HTR-8/SVneo (cell line): ENCODE measurements around the gene BRAF.
"Not testable (repeated sequence)": the region's sequence is repeated elsewhere in the genome, so short reads cannot be mapped to it uniquely, and the experiment has no call there.

Experiments
- DNase-seq: peaks from one replicate; pipeline ENCODE4 v3.0.0; 2011; ENCODE audit warnings: low spot score, mixed read lengths; ENCODE audit not compliant: insufficient read length
- FAIRE-seq: peaks from 2 replicates; lab custom pipeline; 2011; peaks lifted over from hg19 to GRCh38; lab: Jason Lieb, UNC

BRAF gene

DNA sequence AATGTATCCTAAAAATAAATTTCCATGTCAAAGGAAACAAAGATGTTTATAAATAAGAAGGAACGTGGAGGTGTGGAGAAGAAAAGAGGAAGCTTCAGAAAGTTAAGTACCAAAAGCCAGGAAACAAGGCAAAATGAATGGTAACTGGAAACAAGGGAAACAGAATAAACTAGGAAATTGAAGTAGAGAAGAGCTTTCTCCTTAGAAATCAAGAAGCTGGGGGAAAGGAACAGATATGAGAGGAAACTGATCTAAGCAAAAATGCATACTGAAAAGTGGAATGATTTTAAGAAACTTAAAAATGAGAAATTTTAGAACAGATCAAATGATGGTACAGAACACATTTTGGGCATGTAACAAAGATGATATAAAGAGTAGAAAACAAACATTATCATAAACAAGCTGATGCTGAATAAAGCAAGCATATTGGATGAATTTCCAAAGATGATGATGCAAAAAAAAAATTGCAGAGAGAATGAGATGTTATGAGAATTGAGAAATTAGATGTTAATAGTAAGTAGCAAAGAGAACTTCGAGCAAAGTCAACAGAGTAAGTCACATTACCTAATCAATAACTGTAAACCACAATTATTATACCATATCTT lies 1.9 kb downstream of the BRAF start:
- FAIRE-seq (no peak), DNase-seq (no peak)

DNA sequence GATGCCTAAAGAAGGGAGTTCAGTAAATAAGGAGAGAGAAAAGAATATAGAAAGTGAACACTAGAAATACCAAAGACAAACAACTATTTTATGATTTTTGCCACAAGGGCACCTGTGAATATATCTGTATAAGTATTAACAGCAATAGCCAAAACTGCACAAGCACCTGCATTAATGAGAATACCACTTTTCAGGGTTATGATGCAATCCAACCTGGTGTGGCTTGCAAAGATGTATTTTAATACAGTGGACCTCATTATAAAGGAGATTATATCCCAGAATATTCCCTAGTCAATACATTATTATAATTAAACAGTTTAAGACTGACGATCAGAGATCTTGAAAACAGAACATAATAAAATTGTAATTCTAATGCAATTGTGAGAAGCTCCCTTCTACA lies 4.0 kb downstream of the BRAF start:
- DNase-seq = no peak
- no peak for FAIRE-seq

DNA sequence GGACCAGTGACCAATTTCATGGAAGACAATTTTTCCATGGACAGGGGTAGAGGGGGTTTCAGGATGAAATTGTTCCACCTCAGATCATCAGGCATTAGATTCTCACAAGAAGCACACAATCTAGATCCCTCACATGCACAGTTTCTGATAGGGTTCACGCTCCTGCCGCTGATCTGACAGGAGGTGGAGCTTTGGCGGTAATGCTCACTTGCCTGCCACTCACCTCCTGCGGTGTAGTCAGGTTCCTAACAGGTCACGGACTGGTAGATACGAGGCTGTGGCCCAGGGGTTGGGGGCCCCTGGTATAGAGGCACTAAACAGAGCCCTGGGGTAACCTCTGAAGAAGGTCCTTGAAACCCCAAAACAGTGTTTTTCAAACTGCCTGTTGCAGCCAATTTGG lies 6.5 kb downstream of the BRAF start:
- FAIRE-seq (no peak), DNase-seq (no peak)

DNA sequence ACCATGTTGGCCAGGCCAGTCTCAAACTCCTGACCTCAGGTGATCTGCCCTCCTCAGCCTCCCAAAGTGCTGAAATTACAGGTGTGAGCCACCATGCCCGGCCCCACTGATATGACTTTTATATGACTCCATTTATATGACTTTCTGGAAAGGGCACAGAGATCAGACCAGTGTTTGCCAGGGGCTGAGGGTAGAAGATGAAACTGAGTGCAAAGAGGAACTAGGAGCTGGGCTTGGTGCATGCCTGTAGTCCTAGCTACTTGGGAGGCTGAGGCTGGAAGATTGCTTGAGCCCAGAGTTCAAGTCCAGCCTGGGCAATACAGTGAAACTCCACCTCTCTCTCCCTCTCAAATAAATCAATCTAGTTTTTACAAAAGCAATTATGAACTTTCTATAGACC lies 7.5 kb downstream of the BRAF start:
- no peak for DNase-seq
- FAIRE-seq = no peak

DNA sequence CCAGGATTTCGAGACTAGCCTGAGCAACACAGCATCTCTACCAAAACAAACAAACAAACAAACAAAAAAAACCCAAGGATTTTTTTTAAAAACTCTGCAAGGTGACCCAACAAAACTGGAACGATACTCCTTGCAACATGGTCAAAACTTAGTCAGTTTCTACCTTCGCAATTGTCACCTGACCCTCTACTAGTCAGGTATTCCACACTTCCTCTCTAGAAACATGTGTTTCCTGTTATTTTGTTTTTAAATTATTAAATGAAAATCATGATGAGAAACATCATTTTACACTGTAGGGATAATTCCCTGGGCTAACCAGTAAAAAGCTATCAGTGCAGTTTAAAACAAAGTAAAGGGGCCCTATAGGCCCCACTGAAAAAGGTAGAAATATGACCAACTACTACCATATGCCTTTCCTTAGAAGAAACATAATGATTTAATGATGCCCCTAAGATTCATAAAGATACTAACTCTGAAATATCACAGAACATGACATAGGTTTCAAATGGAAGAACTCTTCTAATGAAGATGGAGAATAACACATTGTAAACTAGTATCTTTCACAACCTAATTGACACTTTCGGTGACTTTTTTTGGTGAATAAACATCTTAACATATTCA lies 8.7 kb downstream of the BRAF start:
- FAIRE-seq (no peak), DNase-seq (no peak)

DNA sequence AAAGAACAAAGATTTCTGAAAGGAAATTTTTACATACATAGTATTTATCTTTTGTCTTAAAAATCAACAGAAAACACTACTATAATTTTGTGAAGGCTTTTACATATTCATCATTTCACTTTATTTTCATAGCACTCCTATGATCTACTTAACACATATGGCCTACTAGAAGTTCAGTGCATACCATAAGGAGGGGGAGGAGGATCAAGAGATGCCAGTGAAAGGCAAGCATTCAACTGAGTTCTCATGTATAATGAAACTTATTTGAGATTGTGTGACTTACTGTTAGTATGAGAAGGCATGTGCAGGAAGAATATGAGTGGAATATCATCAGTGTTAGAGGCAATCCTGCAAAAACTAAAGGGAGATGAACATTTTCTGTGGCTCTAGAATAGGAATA lies 10.6 kb downstream of the BRAF start:
- FAIRE-seq (no peak), DNase-seq (no peak)

DNA sequence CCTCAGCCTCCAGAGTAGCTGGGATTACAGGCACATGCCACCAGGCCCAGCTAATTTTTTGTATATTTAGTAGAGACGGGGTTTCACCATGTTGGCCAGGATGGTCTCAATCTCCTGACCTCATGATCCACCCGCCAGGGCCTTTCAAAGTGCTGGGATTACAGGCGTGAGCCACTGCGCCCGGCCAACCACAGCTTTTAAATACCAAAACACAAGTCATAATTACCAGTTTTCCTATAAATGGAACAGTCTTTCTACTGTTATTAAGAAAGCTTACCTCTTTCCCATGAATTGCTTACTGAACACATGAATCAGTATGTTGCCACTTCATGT lies 11.2 kb downstream of the BRAF start:
- FAIRE-seq = not testable (repeated sequence)

DNA sequence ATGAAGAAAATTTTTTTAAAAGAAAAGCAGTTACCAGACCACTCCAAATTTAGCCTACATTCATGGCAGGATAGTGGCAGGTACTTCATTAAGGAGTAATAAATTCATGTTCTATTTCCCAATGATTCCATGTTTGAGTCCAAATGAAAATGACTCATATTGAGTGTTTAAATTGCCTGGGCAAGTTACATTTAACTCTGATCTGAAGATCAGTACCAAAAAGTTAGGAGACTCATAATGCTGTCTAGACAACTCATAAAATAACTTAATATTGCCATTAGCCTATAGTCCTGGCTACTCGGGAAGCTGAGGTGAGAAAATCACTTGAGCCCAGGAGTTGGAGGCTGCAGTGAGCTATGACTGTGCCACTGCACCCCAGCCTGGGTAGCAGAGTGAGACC lies 13.0 kb downstream of the BRAF start:
- FAIRE-seq (no peak), DNase-seq (no peak)

More for the DNA sequence above, 11.2 kb downstream of the BRAF start:
- not testable (repeated sequence) for DNase-seq

DNA sequence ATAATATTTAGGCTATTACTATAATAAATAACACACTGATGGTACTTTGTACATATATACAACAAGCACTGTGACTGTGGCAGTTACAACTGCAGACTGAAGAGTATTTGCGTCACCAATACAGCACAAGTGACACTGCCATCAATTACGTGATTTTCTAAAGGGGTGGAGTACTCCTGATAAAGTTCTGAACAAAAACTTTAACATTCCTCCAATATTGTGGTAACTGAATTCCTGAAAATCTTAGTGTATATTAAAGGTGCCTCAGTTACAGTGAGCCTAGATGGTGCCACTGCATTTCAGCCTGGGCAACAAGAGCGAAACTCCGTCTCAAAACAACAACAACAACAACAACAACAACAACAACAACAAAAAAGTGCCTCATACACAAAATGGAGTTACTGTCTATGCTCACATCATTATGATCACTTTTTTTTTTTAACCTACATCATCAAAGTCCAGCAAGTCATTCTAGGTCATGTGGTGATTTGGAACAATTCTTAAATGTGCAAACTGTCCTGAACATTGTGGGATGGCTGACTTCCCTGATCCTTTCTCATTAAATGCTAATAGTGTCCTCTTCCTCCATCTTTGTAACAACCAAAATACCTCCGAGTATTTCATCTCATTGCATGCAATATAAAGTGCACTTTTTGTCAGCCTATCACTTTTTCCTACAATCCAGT lies 15.1 kb downstream of the BRAF start:
- DNase-seq = no peak
- no peak for FAIRE-seq

DNA sequence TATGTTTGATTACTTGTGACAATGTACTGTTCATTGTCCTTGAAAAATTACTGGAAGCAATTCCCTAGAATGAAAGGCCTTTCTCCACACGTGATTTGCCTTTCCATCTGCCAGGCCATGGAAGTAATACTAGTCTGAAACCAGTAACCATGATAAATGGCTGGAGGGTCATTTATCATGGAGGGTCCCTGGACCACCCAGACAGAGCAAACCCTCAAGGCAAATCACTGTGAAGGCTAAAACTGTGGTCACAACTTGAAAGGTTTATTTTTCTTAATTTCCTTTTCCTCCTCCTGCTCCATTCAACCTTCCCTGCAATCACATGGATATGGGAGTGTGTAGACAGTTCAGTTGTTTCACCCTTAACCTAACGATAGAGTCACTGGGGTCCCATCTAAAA lies 16.4 kb downstream of the BRAF start:
- DNase-seq = no peak
- no peak for FAIRE-seq

DNA sequence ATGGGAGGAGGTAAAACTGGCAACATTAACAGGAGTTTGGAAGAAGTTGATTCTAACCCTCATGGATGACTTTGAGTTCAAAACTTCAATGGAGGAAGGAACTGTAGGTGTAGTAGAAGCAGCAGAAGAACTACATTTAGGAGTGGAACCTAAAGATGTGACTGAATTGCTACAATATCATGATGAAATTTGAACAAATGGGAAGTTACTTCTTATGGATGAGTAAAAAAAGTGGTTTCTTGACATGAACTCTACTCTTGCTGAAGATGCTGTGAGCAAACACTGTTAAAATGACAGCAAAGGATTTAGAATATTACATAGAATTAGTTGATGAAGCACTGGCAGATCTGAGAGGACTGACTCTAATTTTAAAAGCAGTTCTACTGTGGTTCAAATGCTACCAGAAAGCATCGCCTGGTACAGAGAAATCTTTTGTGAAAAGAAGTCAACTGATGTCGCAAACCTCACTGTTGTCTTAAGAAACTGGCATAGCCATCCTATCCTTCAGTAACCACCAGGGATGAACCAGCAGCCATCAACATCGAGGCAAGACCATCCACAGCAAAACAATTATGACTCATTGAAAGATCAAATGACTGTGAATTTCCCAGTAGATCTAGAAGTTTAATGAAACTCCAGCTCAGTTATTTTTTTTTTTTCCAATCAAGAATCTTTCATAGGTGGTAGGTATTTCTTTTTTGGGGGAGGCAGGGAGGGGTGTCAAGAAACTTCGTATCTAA lies 20.8 kb downstream of the BRAF start:
- no peak for DNase-seq
- FAIRE-seq = no peak

DNA sequence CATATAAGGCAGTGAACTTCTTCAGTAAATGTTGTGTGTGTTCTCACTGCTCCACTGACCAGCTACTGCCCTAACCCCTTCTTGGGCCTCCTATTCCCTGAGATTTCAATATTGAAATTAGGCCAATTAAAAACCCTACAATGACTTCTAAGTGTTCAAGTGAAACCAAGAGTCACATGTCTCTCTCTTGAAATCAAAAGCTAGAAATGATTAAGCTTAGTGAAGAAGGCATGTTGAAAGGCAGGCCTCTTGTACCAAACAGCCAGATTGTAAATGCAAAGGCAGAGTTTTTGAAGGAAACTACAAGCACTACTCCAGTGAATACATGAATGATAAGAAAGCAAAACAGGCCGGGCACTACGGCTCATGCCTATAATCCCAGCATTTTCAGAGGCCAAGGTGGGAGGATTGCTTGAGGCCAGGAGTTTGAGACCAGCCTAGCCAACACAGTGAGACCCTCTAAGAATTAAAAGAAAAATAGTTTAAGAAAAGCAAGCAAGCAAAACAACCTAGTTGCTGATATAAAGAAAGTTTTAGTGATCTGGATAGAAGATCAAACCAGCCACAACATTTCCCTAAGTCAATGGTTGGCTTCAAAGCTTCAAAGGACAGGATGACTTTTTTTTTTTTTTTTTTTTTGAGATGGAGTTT lies 22.3 kb downstream of the BRAF start:
- FAIRE-seq = no peak
- no peak for DNase-seq

DNA sequence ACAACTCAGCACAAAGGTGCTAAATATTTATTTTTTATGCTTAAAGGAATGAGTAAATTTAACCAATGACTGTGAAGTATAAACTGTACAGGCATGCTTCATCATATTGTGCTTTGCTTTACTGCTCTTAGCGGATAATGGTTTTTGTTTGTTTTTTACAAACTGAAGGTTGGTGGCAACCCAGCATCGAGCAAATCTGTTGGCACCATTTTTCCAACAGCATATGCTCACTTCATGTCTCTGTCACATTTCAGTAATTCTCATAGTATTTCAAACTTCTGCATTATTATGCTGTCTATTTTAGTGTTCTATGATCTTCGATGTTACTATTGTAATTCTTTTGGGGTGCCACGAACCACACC lies 22.8 kb downstream of the BRAF start:
- no peak for FAIRE-seq
- no peak for DNase-seq

DNA sequence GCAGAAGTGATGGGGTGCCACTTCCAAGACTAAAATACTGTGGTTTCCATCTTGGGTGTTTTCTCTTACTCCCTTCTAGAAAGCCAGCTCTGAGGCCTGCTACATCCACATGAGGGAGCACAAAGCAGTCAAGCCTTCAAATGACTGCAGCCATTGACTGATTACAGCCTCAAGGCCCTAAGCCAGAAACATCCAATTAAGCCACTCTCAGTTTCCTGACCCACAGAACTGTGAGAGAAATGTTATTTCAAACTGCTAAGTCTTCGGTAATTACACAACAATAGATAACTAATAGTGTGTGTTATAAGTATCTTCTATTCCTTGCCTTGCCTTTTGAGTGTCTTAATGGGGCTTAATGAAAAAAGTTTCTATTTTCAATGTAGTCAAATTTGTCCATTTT lies 24.8 kb downstream of the BRAF start:
- no peak for FAIRE-seq

DNA sequence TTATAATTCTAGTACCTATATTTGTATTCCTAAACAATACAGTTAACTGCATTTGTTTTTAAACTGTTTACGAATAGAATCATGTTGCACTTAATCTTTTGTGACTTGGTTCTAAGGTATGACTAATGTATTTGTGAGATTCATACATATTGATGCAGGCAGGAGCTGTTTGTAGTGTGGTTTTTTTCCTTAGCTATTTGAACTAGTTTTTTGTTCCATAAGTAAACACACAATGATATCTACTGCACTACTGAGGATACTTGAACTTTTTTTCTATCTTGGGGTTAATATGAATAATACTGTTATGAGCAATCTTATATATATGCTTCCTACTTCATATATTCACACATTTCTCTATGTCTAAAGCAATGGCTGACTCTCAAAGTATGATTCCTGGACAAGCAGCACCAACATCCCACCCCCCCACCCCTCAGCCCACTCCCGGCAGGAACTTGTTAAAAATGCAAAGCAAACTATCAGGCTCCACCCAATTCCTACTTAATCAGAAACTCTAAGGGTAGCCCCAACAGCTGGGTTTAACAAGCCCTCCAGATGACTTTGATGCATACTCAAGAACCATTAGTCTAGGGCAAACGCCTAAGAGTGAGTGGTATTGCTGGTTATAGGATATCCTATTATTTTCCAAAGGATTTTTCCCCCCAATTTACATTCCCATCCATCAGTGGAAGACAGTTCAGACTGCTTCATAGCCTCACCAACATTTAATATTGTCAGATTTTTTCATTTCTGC lies 25.8 kb downstream of the BRAF start:
- FAIRE-seq = no peak

More for the DNA sequence above, 24.8 kb downstream of the BRAF start:
- no peak for DNase-seq

DNA sequence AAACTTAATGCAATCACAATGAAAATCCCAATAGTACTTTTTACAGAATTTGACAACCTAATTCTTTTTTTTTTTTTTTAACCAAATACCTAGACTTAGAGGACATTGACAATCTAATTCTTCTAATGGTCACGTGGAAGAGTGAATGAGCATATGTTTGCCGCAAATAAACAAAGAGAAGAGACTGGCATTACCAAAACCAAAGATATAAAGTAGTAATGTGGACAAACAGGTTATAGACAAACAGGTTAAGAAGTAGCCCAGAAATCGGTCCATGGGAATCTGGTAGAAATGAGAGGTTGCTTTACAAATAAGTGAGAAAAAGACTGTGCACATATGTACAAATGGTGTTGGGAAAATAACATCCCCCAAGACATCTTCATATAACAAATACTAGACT lies 27.7 kb downstream of the BRAF start:
- no peak for DNase-seq
- no peak for FAIRE-seq

More for the DNA sequence above, 25.8 kb downstream of the BRAF start:
- DNase-seq = no peak

DNA sequence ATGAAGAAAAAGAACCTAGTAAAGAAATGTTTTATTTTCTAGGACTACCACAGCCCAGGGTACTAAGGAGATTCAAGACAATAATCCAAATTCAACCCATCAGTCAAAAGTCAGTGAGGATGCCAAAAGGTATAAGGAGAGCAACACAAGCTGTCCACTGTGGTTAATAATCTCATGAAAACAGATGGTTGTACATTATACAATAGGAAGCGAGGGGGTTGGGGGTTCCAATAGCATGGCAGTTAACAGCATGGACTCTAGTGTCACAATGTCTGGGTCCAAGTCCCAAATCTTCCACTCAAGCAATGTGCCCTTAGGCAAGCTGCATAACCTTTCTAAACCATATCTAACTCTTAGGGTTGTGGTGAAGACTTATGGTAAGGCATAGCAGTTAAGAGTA lies 35.1 kb downstream of the BRAF start:
- DNase-seq = no peak
- no peak for FAIRE-seq

DNA sequence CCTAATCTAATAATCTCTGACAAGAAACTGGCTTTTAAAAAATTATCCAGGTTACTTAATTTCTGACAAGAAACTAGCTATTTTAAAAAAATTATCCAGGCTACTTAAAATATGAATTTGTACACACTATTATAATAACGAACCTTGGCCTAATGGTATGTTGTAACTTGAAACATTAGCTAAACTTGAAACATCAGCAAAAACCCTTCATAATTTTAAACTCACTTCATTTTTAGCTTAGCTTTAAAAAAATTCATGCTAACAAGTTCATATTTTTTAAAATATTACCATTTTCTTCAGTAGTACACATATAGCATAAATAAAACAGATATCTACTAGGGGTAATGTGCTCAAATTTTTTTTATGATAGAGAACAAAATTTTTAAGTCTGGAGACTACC lies 35.6 kb downstream of the BRAF start:
- FAIRE-seq = no peak
- no peak for DNase-seq

DNA sequence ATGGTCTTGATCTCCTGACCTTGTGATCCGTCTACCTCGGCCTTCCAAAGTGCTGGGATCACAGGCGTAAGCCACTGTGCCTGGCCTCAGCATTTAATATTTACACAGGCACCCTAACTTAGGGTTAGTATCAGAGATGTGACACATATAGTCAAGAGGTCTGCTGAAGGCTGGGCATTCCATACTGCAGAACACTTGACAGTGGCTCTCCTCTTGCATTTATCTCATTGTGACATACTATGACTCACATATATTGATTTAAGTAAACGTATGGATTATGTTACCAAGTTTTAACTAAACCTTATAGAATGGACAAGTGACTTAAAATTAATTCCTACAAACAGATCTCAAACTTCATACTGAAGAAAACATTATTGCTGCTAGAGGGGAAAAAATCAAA lies 36.6 kb downstream of the BRAF start:
- no peak for DNase-seq
- no peak for FAIRE-seq

DNA sequence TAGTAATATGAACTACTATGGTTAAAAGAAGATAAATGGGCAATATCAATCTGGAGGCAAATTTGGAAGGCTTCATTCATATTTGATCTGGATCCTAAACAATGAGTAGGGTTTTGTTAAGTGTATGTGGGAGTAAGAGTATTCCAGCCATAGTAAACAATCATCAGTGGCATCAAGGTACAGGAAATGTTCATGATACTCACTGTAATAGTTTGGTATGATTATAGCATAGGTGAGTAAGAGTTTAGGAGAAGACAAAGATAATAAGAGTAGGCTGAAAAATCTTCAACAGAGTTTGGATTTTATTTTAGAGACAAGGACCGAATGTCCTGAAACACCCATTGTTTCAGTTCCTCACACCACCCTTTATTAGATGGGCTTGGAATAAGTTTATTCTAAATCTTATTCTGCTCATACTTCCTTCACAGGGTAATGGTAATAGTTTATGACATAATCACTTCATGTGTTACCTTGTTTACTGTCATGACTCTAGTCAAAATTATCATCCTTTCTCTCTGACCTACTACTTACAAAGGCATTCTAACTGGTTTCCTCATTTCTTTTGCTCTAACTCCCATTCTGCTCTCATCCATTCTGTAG lies 38.9 kb downstream of the BRAF start:
- FAIRE-seq = no peak
- DNase-seq = no peak
